ENCODE measurements around the gene L3MBTL3. TPM values are rescaled to one million over a fixed set of nuclear protein-coding genes. Genes with fewer than 3 reads are reported as not detected.

Gene L3MBTL3
- polyA plus RNA-seq, 1 experiment = 23.2 TPM

DNA sequence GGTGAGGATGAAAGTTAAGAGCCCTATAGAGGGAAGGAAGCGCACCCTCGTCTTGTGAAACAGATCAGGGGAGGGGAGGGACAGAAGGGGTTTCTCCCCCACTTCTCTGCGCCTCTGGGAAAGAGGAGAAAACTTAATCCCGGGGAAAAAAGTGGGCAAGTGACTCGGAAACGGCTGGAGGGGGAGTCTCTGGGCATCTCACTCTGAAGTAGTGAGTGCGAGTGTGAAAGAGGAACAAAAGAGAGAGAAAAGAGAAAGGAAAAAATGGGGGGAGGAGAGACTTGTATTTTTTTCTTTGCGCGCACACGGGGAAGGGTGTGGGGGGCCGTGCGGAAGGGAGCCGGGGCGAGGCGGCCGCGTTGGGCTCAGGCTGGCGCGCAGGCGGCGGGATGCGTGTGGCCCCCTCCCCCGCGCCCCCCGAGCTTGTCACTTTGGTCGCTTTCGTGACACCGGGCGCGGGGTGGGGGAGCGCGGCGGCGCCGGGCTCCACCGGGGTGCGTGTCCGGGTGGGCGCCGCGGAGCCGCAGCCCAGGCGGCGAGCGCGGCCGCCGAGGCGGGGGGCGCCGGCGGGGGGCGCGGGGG is 454 bp downstream of the L3MBTL3 start:
- TF ChIP-seq, protein P1, sequence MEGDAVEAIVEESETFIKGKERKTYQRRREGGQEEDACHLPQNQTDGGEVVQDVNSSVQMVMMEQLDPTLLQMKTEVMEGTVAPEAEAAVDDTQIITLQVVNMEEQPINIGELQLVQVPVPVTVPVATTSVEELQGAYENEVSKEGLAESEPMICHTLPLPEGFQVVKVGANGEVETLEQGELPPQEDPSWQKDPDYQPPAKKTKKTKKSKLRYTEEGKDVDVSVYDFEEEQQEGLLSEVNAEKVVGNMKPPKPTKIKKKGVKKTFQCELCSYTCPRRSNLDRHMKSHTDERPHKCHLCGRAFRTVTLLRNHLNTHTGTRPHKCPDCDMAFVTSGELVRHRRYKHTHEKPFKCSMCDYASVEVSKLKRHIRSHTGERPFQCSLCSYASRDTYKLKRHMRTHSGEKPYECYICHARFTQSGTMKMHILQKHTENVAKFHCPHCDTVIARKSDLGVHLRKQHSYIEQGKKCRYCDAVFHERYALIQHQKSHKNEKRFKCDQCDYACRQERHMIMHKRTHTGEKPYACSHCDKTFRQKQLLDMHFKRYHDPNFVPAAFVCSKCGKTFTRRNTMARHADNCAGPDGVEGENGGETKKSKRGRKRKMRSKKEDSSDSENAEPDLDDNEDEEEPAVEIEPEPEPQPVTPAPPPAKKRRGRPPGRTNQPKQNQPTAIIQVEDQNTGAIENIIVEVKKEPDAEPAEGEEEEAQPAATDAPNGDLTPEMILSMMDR (IDR thresholded peaks at IDR 0.05; ENCODE audit: low read depth, low read length) = no peak
- POLR2A ChIA-PET = interaction anchor here (0.6 to 0.7 kb wide), 3 partner anchors 60 to 925 kb away, joined by 3 read pairs; no protein-coding TSS in a partner anchor
- H3K9me3 ChIP-seq (ENCODE audit: control insufficient read depth, insufficient read depth, low read length) = no peaks in the 10 kb centered on the region; the same call in 1 of the 2 replicates
- H3K4me3 ChIP-seq (ENCODE audit: low read depth, low read length) = peak overlapping the region; percentile 84
- no peak for DNase-seq (ENCODE audit: low read depth, low spot score)
- no peaks in the 10 kb centered on the region for H3K27me3 ChIP-seq (ENCODE audit: control insufficient read depth, insufficient read depth, low read length)
- H3K27ac ChIP-seq (ENCODE audit: low read depth, low read length) = peak overlapping the region; percentile 76
- CTCF ChIA-PET = interaction anchor here (0.6 to 1.1 kb wide), 2 partner anchors 14 to 125 kb away, joined by 3 read pairs; no protein-coding TSS in a partner anchor

DNA sequence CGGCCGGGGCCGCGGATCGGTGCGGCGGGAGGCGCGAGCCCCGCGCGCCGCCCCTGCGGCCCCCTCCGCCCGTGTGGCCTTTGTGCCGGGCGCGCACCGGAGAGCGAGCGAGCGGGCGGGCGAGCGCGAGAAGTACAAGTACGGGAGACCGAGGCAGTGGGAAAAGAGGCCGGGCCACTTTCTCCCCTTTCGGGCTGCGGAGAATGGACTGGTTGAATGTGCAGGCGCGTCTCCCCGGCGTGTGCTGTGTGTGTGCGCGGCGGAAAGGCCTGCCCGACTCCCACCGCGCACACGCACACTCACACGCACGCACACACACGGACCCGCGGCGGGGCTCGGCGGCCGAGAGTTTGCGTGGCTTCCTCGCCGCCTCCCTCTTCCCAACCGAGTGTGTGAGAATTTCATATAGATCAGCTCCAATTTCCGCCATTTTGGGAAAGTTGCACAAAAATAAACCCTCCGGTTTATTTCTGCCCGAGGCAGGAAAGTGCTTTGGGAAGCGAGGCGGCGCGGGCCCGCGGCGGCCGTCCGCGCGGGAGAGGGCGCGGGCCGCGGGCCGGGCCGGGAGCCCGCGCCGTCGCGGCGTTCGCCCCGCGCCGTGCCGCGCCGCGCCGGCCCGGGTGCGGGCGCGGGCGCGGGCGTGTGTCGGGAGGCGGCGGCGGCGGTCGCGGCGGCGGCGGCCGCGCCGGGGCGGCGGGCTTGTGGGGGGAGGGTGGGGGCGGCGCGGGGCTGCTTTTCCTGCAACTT is 1.1 kb downstream of the L3MBTL3 start:
- Histone ChIP-seq H3K27me3 (ENCODE audit: control insufficient read depth, insufficient read depth, low read length) (no peaks in the 10 kb centered on the region), H3K9me3 (ENCODE audit: control insufficient read depth, insufficient read depth, low read length) (no peaks in the 10 kb centered on the region; the same call in 1 of the 2 replicates), H3K4me3 (ENCODE audit: low read depth, low read length) (peak overlapping the region; percentile 84), H3K27ac (ENCODE audit: low read depth, low read length) (no peak overlapping the region)
- CTCF ChIA-PET = interaction anchor here (0.6 kb wide), 1 partner anchor 14 kb away, joined by 3 read pairs; no protein-coding TSS in a partner anchor
- TF ChIP-seq, protein P1 (IDR thresholded peaks at IDR 0.05; ENCODE audit: low read depth, low read length) = no peak
- POLR2A ChIA-PET = interaction anchor here (0.6 to 0.7 kb wide), 4 partner anchors 61 to 924 kb away, joined by 3 read pairs; no protein-coding TSS in a partner anchor
- DNase-seq (ENCODE audit: low read depth, low spot score) = no peak

GRCh38 chr6:130020073-130020906 is 1.9 kb downstream of the L3MBTL3 start:
- TF ChIP-seq, protein P1 (IDR thresholded peaks at IDR 0.05; ENCODE audit: low read depth, low read length) = no peak
- Histone ChIP-seq H3K9me3 (ENCODE audit: control insufficient read depth, insufficient read depth, low read length) (no peaks in the 10 kb centered on the region; the same call in 1 of the 2 replicates), H3K4me3 (ENCODE audit: low read depth, low read length) (peak overlapping the region; percentile 74), H3K27ac (ENCODE audit: low read depth, low read length) (peak overlapping the region; percentile 76), H3K27me3 (ENCODE audit: control insufficient read depth, insufficient read depth, low read length) (no peaks in the 10 kb centered on the region)
- ChIA-PET POLR2A (interaction anchor here (0.7 kb wide), 1 partner anchor 426 kb away, joined by 3 read pairs; no protein-coding TSS in a partner anchor), CTCF (interaction anchor here (0.9 to 3.1 kb wide), 10 partner anchors 11 to 521 kb away, joined by 3 to 51 read pairs (median 10); no protein-coding TSS in a partner anchor)
- no peak for DNase-seq (ENCODE audit: low read depth, low spot score)

DNA sequence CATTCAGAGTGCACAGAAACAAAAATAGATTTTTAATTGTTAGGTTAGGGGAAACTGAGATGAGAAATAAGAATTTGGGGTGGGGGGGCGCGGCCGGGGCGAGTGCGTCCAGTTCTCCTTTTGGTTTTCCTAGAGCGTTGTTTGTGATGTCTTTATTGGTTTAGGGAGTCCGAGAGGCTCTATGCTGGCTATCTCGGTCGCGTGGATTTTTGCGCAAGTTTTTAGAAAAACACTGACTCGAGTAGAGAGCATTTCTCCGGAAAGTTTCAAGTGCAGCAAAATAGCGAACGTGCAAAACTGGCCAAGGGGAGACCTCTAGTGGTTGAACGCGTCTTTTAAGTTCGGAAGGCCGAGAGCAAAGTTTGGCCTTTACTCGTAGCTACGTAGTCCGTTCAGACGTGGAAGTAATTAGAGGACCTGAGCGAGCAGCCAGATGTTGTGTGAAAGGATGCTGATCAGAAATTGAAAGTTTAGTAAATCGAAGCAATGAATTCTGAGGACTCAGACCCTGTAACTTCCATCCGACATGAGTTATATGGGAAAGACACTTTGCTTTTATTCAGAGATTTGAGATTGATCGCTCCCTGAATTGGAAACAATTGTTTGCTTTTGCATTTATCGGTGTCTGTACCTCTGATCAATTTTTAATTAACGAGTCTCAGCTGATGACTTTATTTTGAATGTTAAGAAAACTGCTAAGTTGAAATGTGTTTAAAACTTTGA is 2.7 kb downstream of the L3MBTL3 start:
- no peaks in the 10 kb centered on the region for H3K27me3 ChIP-seq (ENCODE audit: control insufficient read depth, insufficient read depth, low read length)
- H3K4me3 ChIP-seq (ENCODE audit: low read depth, low read length) = peak overlapping the region; percentile 74
- TF ChIP-seq, protein P1 (IDR thresholded peaks at IDR 0.05; ENCODE audit: low read depth, low read length) = peak; percentile 91
- ChIA-PET CTCF (interaction anchor here (0.5 to 3.1 kb wide), 39 partner anchors 11 to 1828 kb away, joined by 3 to 51 read pairs (median 4); no protein-coding TSS in a partner anchor), POLR2A (no interaction called here)
- H3K27ac ChIP-seq (ENCODE audit: low read depth, low read length) = peak overlapping the region; percentile 41
- H3K9me3 ChIP-seq (ENCODE audit: control insufficient read depth, insufficient read depth, low read length) = no peaks in the 10 kb centered on the region; the same call in 1 of the 2 replicates
- peak; percentile 89 for DNase-seq (ENCODE audit: low read depth, low spot score)

Data from AG04450 (cell line).